Lower leg skin (tissue), 4 donors: Measurements from ENCODE around the gene SHCBP1. TPM values are rescaled to one million over a fixed set of nuclear protein-coding genes. Genes with fewer than 3 reads are reported as not detected.
"Not testable (repeated sequence)": the region's sequence is repeated elsewhere in the genome, so short reads cannot be mapped to it uniquely, and the experiment has no call there.

Experiments used
- DNase-seq, 2 donors: peaks; one replicate each; pipeline ENCODE4 v3.0.0-alpha.2; 2019; ENCODE audit warnings: low spot score in 2 of 2
- H3K4me3 ChIP-seq: fragments of 200-600 bp; sonication (generic); 2 replicates; pipeline ENCODE4 v1.5.1; 2017; ENCODE audit warnings: mild to moderate bottlenecking, low read depth; ENCODE audit not compliant: poor library complexity, severe bottlenecking
- CTCF ChIP-seq, 3 donors: fragments of 450-650 bp; IDR thresholded peaks; one replicate each; pipeline ENCODE4 v1.5.1; 2016; ENCODE audit warnings: antibody characterized with exemption in 3 of 3, mild to moderate bottlenecking in 3 of 3, moderate library complexity in 2 of 3
- POLR2A ChIP-seq, 2 donors: fragments of 450-650 bp; IDR thresholded peaks; one replicate each; pipeline ENCODE4 v1.6.1; 2016 to 2017; ENCODE audit warnings: antibody characterized with exemption in 2 of 2, mild to moderate bottlenecking in 1 of 2, moderate library complexity in 1 of 2
- WGBS, 2 donors: methylation state at CpG; one replicate each; pipeline ENCODE4 v1.1.5; 2018; 5-methylcytosine and 5-hydroxymethylcytosine counted together
- intact Hi-C: fragments of 100-400 bp; cut with DNase I; formaldehyde crosslinking; loops from one replicate; pipeline ENCODE4 v1.15.0; 2023; ENCODE audit warnings: low total_unique reads
- total RNA-seq, 4 donors: library from RNA; depleted of rRNA; stranded (reverse); fragments of >200 nt; gene quantifications; one replicate each; pipeline ENCODE4 v1.1.0, GENCODE V29; 2016

SHCBP1 gene
- total RNA-seq, 4 donors from 2014 or later, result 0.76 to 1.4 (median 1.3) TPM

- no peak overlapping the region for H3K4me3 ChIP-seq
- TF ChIP-seq POLR2A (IDR thresholded peaks at IDR 0.05) (no peak), CTCF (IDR thresholded peaks at IDR 0.05) (no peak)
- DNase-seq, result no peak
- intact Hi-C loops, result no loop called here
- WGBS, 2 donors, result 19 to 22% methylated on average over 1 of the region's 1 CpG
Measured at GRCh38 chr16:46558018-46558417, 63.2 kb downstream of the SHCBP1 start.

- intact Hi-C loops, result no loop called here
- H3K4me3 ChIP-seq, result no peak overlapping the region
- 62 to 64% methylated on average over 3 of the region's 3 CpGs for WGBS, 2 donors
- no peak for DNase-seq
- TF ChIP-seq CTCF (IDR thresholded peaks at IDR 0.05), result no peak
- TF ChIP-seq POLR2A (IDR thresholded peaks at IDR 0.05), result no peak
Measured at GRCh38 chr16:46555951-46556350, 65.2 kb downstream of the SHCBP1 start.

- intact Hi-C loops, H3K4me3 ChIP-seq: not testable (repeated sequence)
- peak in 1 of 2 donors; percentile 33 for DNase-seq
- 17 to 21% methylated on average over 14 of the region's 14 CpGs for WGBS, 2 donors
Measured at GRCh38 chr16:46554435-46554834, 66.7 kb downstream of the SHCBP1 start.

GRCh38 chr16:46549477-46549876 is 71.7 kb downstream of the SHCBP1 start:
- WGBS, 2 donors, result 68 to 75% methylated on average over 3 of the region's 3 CpGs
- no peak for DNase-seq
- no peak for TF ChIP-seq CTCF (IDR thresholded peaks at IDR 0.05)
- no peak for TF ChIP-seq POLR2A (IDR thresholded peaks at IDR 0.05)
- intact Hi-C loops, result no loop called here
- H3K4me3 ChIP-seq, result no peak overlapping the region

Other genes starting within 250 kb of the SHCBP1 start
- gene VPS35, start 67.8 kb upstream of the SHCBP1 start, total RNA-seq, result 10 to 100 TPM; 37.2 to 77.0 (median 64.4) TPM
- gene ORC6, start 68.3 kb upstream of the SHCBP1 start, total RNA-seq, result 1 to 10 TPM in 2 of 4 donors, under 1 TPM in 1, not detected in 1; 0.49 to 1.5 (median 1.2) TPM
- under 1 TPM in 3 of 4 donors, not detected in 1; 0.11 to 0.86 (median 0.19) TPM for gene MYLK3, start 127.0 kb upstream of the SHCBP1 start, total RNA-seq
- 10 to 100 TPM in 1 of 4 donors, 1 to 10 TPM in 3; 5.5 to 14.9 (median 7.9) TPM for gene C16orf87, start 209.8 kb upstream of the SHCBP1 start, total RNA-seq